ENCODE results near the gene DNAH6. TPM values are rescaled to one million over a fixed set of nuclear protein-coding genes. Genes with fewer than 3 reads are reported as not detected.
"Not testable (repeated sequence)": the region's sequence is repeated elsewhere in the genome, so short reads cannot be mapped to it uniquely, and the experiment has no call there.

DNAH6 gene
- total RNA-seq, 1 experiment from 2014 or later: not detected

DNA sequence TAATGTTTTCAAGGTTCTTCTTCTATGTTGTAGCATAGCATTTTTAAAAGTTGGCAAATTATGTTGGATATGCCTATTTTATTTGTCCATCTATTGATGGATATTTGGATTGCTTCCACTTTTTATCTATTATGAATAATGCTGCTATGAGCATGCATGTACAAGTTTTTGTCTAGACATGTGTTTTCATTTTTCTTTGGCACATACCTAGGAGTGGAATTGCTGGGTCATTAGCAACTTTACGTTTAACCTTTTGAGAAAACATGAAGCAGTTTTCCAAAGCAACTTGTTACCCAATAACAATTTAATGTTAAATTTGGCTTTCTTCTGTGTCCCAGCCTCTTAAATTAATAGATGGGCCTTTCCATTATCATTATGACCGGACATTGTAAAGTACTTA lies 30.3 kb downstream of the DNAH6 start:
- TF ChIP-seq EZH2 (IDR thresholded peaks at IDR 0.05; ENCODE audit: borderline replicate concordance, low read depth, low read length, poor library complexity, severe bottlenecking): no peak
- no peak for TF ChIP-seq CTCF (conservative IDR thresholded peaks at IDR 0.05; ENCODE audit: low read depth, low read length)
- POLR2A ChIA-PET (ENCODE audit: low non-redundant PET): no interaction called here

DNA sequence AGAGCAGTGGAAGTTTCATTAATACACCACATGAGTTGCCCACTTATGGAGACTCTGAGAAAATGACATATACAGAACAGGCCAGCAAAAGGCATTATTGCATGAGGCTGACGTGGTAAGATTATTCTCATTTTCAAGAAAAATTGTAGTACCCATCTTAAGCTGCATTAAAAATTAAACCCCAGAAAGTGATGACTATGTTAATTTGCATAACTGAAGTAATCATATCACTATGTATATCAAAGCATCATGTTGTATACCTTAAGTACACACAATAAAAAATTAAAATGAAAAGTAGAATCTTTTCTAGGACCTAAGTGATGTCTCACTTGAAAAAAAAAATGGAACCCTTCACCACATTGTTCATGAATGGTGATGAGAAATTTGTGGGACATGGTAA lies 32.0 kb downstream of the DNAH6 start:
- ChIA-PET POLR2A (ENCODE audit: low non-redundant PET) (no interaction called here), CTCF (no interaction called here)
- no peak overlapping the region for H3K27ac ChIP-seq (ENCODE audit: low read depth, low read length, poor library complexity, severe bottlenecking)
- no peak for DNase-seq (ENCODE audit: low spot score)
- TF ChIP-seq CTCF (conservative IDR thresholded peaks at IDR 0.05; ENCODE audit: low read depth, low read length) (no peak), EZH2 (IDR thresholded peaks at IDR 0.05; ENCODE audit: borderline replicate concordance, low read depth, low read length, poor library complexity, severe bottlenecking) (no peak)
- no peaks in the 10 kb centered on the region for H3K4me1 ChIP-seq (ENCODE audit: insufficient read depth, low read length, poor library complexity, severe bottlenecking)
- no TSS peak for BruUV-seq (replicated peaks)
- no peak overlapping the region for H3K4me3 ChIP-seq (ENCODE audit: low read depth, low read length, poor library complexity, severe bottlenecking)
- H3K36me3 ChIP-seq (ENCODE audit: insufficient read depth, low read length, poor library complexity, severe bottlenecking): no peaks in the 10 kb centered on the region
- H3K9me3 ChIP-seq (ENCODE audit: low read depth, low read length, poor library complexity, severe bottlenecking): no peaks in the 10 kb centered on the region
- intact Hi-C loops (cut with micrococcal nuclease; ENCODE audit: unreplicated experiment): no loop called here
- H3K27me3 ChIP-seq (replicated peaks; ENCODE audit: insufficient read depth, low read depth, low read length, poor library complexity): peaks cover 16% of the 10 kb centered on the region

More for the DNA sequence above, 30.3 kb downstream of the DNAH6 start:
- CTCF ChIA-PET: no interaction called here
- no TSS peak for BruUV-seq (replicated peaks)
- H3K4me3 ChIP-seq (ENCODE audit: low read depth, low read length, poor library complexity, severe bottlenecking): no peak overlapping the region
- H3K9me3 ChIP-seq (ENCODE audit: low read depth, low read length, poor library complexity, severe bottlenecking): no peaks in the 10 kb centered on the region
- no peaks in the 10 kb centered on the region for H3K4me1 ChIP-seq (ENCODE audit: insufficient read depth, low read length, poor library complexity, severe bottlenecking)
- H3K36me3 ChIP-seq (ENCODE audit: insufficient read depth, low read length, poor library complexity, severe bottlenecking): no peaks in the 10 kb centered on the region
- no peak overlapping the region for H3K27ac ChIP-seq (ENCODE audit: low read depth, low read length, poor library complexity, severe bottlenecking)
- no peak for DNase-seq (ENCODE audit: low spot score)
- peaks cover 17% of the 10 kb centered on the region for H3K27me3 ChIP-seq (replicated peaks; ENCODE audit: insufficient read depth, low read depth, low read length, poor library complexity)
- intact Hi-C loops (cut with micrococcal nuclease; ENCODE audit: unreplicated experiment): no loop called here

DNA sequence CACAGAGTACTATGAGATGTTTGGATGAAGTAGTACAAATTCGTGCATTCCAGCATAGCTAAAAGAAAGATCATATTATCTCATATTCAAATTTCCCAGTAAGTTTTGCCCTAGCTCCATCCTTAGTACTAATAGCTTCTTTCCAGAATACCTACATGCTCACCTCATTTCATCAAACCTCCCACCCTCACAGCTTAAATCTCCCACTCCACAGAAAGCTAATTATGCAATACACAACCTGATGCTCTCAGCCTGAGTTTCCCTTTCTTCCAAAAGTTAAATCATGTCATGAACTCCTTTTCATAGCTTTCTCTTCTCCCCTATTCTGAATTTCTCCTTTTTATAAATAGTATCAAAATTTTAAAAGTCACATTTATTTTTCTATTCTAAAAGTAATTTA lies 34.6 kb downstream of the DNAH6 start:
- intact Hi-C loops (cut with micrococcal nuclease; ENCODE audit: unreplicated experiment): no loop called here
- no peak for TF ChIP-seq EZH2 (IDR thresholded peaks at IDR 0.05; ENCODE audit: borderline replicate concordance, low read depth, low read length, poor library complexity, severe bottlenecking)
- no peak for TF ChIP-seq CTCF (conservative IDR thresholded peaks at IDR 0.05; ENCODE audit: low read depth, low read length)
- Histone ChIP-seq H3K9me3 (ENCODE audit: low read depth, low read length, poor library complexity, severe bottlenecking) (no peaks in the 10 kb centered on the region), H3K4me1 (ENCODE audit: insufficient read depth, low read length, poor library complexity, severe bottlenecking) (no peaks in the 10 kb centered on the region), H3K36me3 (ENCODE audit: insufficient read depth, low read length, poor library complexity, severe bottlenecking) (no peaks in the 10 kb centered on the region), H3K27ac (ENCODE audit: low read depth, low read length, poor library complexity, severe bottlenecking) (no peak overlapping the region), H3K4me3 (ENCODE audit: low read depth, low read length, poor library complexity, severe bottlenecking) (no peak overlapping the region), H3K27me3 (replicated peaks; ENCODE audit: insufficient read depth, low read depth, low read length, poor library complexity) (peaks cover 10% of the 10 kb centered on the region)
- BruUV-seq (replicated peaks): no TSS peak
- ChIA-PET POLR2A (ENCODE audit: low non-redundant PET) (no interaction called here), CTCF (no interaction called here)
- DNase-seq (ENCODE audit: low spot score): no peak

- H3K27ac ChIP-seq (ENCODE audit: low read depth, low read length, poor library complexity, severe bottlenecking); intact Hi-C loops (cut with micrococcal nuclease; ENCODE audit: unreplicated experiment); H3K4me3 ChIP-seq (ENCODE audit: low read depth, low read length, poor library complexity, severe bottlenecking); H3K36me3 ChIP-seq (ENCODE audit: insufficient read depth, low read length, poor library complexity, severe bottlenecking); H3K4me1 ChIP-seq (ENCODE audit: insufficient read depth, low read length, poor library complexity, severe bottlenecking); POLR2A ChIA-PET (ENCODE audit: low non-redundant PET); H3K9me3 ChIP-seq (ENCODE audit: low read depth, low read length, poor library complexity, severe bottlenecking); BruUV-seq (replicated peaks); DNase-seq (ENCODE audit: low spot score); CTCF ChIA-PET: not testable (repeated sequence)
- peaks cover 10% of the 10 kb centered on the region for H3K27me3 ChIP-seq (replicated peaks; ENCODE audit: insufficient read depth, low read depth, low read length, poor library complexity)
Measured at GRCh38 chr2:84551526-84551925, 35.2 kb downstream of the DNAH6 start.
